ENCODE measurements around the gene OR7G1. TPM values are rescaled to one million over a fixed set of nuclear protein-coding genes. Genes with fewer than 3 reads are reported as not detected.

Gene OR7G1
- total RNA-seq, 1 experiment from 2014 or later: not detected

GRCh38 chr19:9144920-9145319 lies 29.4 kb upstream of the OR7G1 start:
- Histone ChIP-seq H3K27me3 (ENCODE audit: insufficient read depth, low read length) (no peaks in the 10 kb centered on the region), H3K4ac (ENCODE audit: low read depth, low read length) (no peak overlapping the region), H3K4me2 (ENCODE audit: insufficient read depth, insufficient read length, low read length) (no peak overlapping the region), H4K20me1 (ENCODE audit: control insufficient read depth, insufficient read depth, insufficient read length) (no peaks in the 10 kb centered on the region), H2BK5ac (ENCODE audit: insufficient read length, low read length) (no peak overlapping the region), H2BK12ac (ENCODE audit: insufficient read length, low read depth, low read length) (no peak overlapping the region), H3K14ac (ENCODE audit: insufficient read depth, low read length) (no peak overlapping the region), H4K5ac (ENCODE audit: insufficient read length, low read depth, low read length) (no peak overlapping the region), H4K91ac (ENCODE audit: insufficient read length, low read depth, low read length) (no peak overlapping the region), H3K79me1 (ENCODE audit: insufficient read depth, low read depth, low read length, poor library complexity, severe bottlenecking) (peaks cover 10% of the 10 kb centered on the region), H2BK15ac (ENCODE audit: low read depth, low read length) (no peak overlapping the region), H3K23ac (ENCODE audit: insufficient read length, low read depth, low read length) (no peak overlapping the region), H3T11ph (ENCODE audit: low read length) (no peak overlapping the region), H3K27ac (ENCODE audit: insufficient read length, low read depth, low read length) (no peak overlapping the region), H2BK120ac (ENCODE audit: low read depth, low read length, poor library complexity, severe bottlenecking) (no peak overlapping the region), H3K4me1 (ENCODE audit: insufficient read depth, low read length) (no peaks in the 10 kb centered on the region), H3K56ac (ENCODE audit: insufficient read length, low read depth, low read length) (no peak overlapping the region), H2AK5ac (ENCODE audit: insufficient read length, low read length) (no peak overlapping the region), H3K9me3 (ENCODE audit: control insufficient read depth, low read depth, low read length) (peaks cover 11% of the 10 kb centered on the region), H3K79me2 (ENCODE audit: insufficient read depth, low read length) (peaks cover 76% of the 10 kb centered on the region), H3K9ac (ENCODE audit: extremely low read depth, insufficient read length, low read length) (no peak overlapping the region), H3K18ac (ENCODE audit: insufficient read length, low read depth, low read length) (no peak overlapping the region), H2BK20ac (ENCODE audit: low read depth, low read length, poor library complexity, severe bottlenecking) (no peak overlapping the region), H4K8ac (replicated peaks; ENCODE audit: insufficient read length, low read depth, low read length) (no peak overlapping the region), H2AFZ (ENCODE audit: low read length) (no peak overlapping the region), H3K23me2 (ENCODE audit: insufficient read length, low read depth, low read length, poor library complexity, severe bottlenecking) (peaks cover 1% of the 10 kb centered on the region)
- peaks cover 58 to 82% of the 10 kb centered on the region in 2 experiments for H3K9me3 Mint-ChIP-seq
- no peak for DNase-seq
- H3K4me1 Mint-ChIP-seq: peaks cover 19 to 25% of the 10 kb centered on the region in 2 experiments
- H3K4me3 Mint-ChIP-seq: no peak overlapping the region
- TF ChIP-seq CTCF (conservative IDR thresholded peaks at IDR 0.05): no peak
- peaks cover 68 to 85% (median 84%) of the 10 kb centered on the region in 3 experiments for H3K36me3 Mint-ChIP-seq (ENCODE audit: insufficient read depth in 1 of 3, low read depth in 3 of 3)
- no CpG with 5 or more reads among the region's 5 CpGs for WGBS (ENCODE audit: extremely low coverage, insufficient read length, low lambda C conversion rate)
- H3K27ac Mint-ChIP-seq: no peak overlapping the region
- H3K27me3 Mint-ChIP-seq (ENCODE audit: low read depth): no peaks in the 10 kb centered on the region
